Measurements from ENCODE around the gene MSTN. TPM values are rescaled to one million over a fixed set of nuclear protein-coding genes. Genes with fewer than 3 reads are reported as not detected.

The MSTN gene
- not detected in 2 replicates for total RNA-seq

GRCh38 chr2:190062601-190063000, at the start of gene MSTN:
TSS of gene MSTN (minus strand) at chr2:190062729. CDS start at chr2:190062596, 133 bp downstream.

Measured in placental pericyte (primary cell).